ENCODE data around the gene BRI3.

Gene BRI3

DNA sequence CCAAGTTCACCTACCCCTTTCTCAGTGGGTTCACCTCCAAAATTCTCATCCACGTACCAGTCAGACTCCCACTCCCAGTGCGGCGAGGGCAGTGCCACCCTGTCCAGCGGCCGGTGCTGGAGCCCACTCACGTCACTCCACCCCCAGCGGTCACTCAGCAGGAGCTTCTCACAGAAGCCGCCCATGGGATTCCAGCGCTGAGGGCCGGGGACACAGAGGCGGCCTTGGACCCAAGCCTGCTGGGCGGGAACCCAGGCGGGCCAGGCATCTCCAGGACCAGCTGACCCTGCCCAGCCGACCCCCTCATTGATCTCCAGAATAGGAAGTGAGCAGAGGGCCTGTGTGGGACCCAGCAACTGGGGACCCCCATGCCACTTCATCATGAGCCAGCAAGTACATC lies 36.6 kb upstream of the BRI3 start:
- H3K27ac ChIP-seq (ENCODE audit: insufficient read depth in 1 of 2, low read depth in 1 of 2, low read length in 2 of 2, poor library complexity in 1 of 2, severe bottlenecking in 2 of 2), result no peak overlapping the region
- ChIA-PET CTCF (no interaction called here), POLR2A (no interaction called here)
- H3K36me3 ChIP-seq (ENCODE audit: control insufficient read depth in 4 of 4, insufficient read depth in 4 of 4, low read length in 3 of 4), result peaks cover 0 to 12% (median 2%) of the 10 kb centered on the region in 4 experiments
- 97% methylated on average over 6 of the region's 14 CpGs for WGBS (ENCODE audit: insufficient coverage)
- no peaks in the 10 kb centered on the region for H3K9me3 ChIP-seq (ENCODE audit: control extremely low read depth in 1 of 5, control insufficient read depth in 4 of 5, insufficient read depth in 2 of 5, low read depth in 1 of 5, low read length in 4 of 5)
- no peak for DNase-seq
- no peaks in the 10 kb centered on the region for H3K27me3 ChIP-seq (replicated peaks in 2 of 5; ENCODE audit: control insufficient read depth in 4 of 5, insufficient read depth in 5 of 5, low read length in 4 of 5)
- H3K4me1 ChIP-seq (ENCODE audit: control extremely low read depth in 1 of 4, control insufficient read depth in 4 of 4, insufficient read depth in 4 of 4, low read length in 3 of 4), result peaks cover 0 to 6% (median 0%) of the 10 kb centered on the region in 4 experiments
- no peak overlapping the region for H3K4me3 ChIP-seq (ENCODE audit: control insufficient read depth in 1 of 7, extremely low read depth in 1 of 7, insufficient read depth in 4 of 7, low read depth in 2 of 7, low read length in 6 of 7)

- ChIA-PET CTCF (no interaction called here), POLR2A (no interaction called here)
- 98% methylated on average over 12 of the region's 12 CpGs for WGBS (ENCODE audit: insufficient coverage)
- Histone ChIP-seq H3K4me3 (ENCODE audit: control insufficient read depth in 1 of 7, extremely low read depth in 1 of 7, insufficient read depth in 4 of 7, low read depth in 2 of 7, low read length in 6 of 7) (no peak overlapping the region), H3K4me1 (ENCODE audit: control extremely low read depth in 1 of 4, control insufficient read depth in 4 of 4, insufficient read depth in 4 of 4, low read length in 3 of 4) (peaks cover 9 to 27% (median 19%) of the 10 kb centered on the region in 4 experiments), H3K27me3 (replicated peaks in 2 of 5; ENCODE audit: control insufficient read depth in 4 of 5, insufficient read depth in 5 of 5, low read length in 4 of 5) (no peaks in the 10 kb centered on the region), H3K36me3 (ENCODE audit: control insufficient read depth in 4 of 4, insufficient read depth in 4 of 4, low read length in 3 of 4) (peaks cover 0 to 4% (median 2%) of the 10 kb centered on the region in 4 experiments), H3K27ac (ENCODE audit: insufficient read depth in 1 of 2, low read depth in 1 of 2, low read length in 2 of 2, poor library complexity in 1 of 2, severe bottlenecking in 2 of 2) (no peak overlapping the region), H3K9me3 (ENCODE audit: control extremely low read depth in 1 of 5, control insufficient read depth in 4 of 5, insufficient read depth in 2 of 5, low read depth in 1 of 5, low read length in 4 of 5) (no peaks in the 10 kb centered on the region)
- DNase-seq, result no peak
These were observed 33.3 kb upstream of the BRI3 start for GRCh38 chr7:98248156-98248555.

GRCh38 chr7:98249106-98249505 lies 32.4 kb upstream of the BRI3 start:
- Histone ChIP-seq H3K27ac (ENCODE audit: insufficient read depth in 1 of 2, low read depth in 1 of 2, low read length in 2 of 2, poor library complexity in 1 of 2, severe bottlenecking in 2 of 2) (no peak overlapping the region), H3K36me3 (ENCODE audit: control insufficient read depth in 4 of 4, insufficient read depth in 4 of 4, low read length in 3 of 4) (peaks cover 0 to 4% (median 1%) of the 10 kb centered on the region in 4 experiments), H3K9me3 (ENCODE audit: control extremely low read depth in 1 of 5, control insufficient read depth in 4 of 5, insufficient read depth in 2 of 5, low read depth in 1 of 5, low read length in 4 of 5) (no peaks in the 10 kb centered on the region), H3K27me3 (replicated peaks in 2 of 5; ENCODE audit: control insufficient read depth in 4 of 5, insufficient read depth in 5 of 5, low read length in 4 of 5) (no peaks in the 10 kb centered on the region), H3K4me3 (ENCODE audit: control insufficient read depth in 1 of 7, extremely low read depth in 1 of 7, insufficient read depth in 4 of 7, low read depth in 2 of 7, low read length in 6 of 7) (no peak overlapping the region), H3K4me1 (ENCODE audit: control extremely low read depth in 1 of 4, control insufficient read depth in 4 of 4, insufficient read depth in 4 of 4, low read length in 3 of 4) (peaks cover 9 to 29% (median 20%) of the 10 kb centered on the region in 4 experiments)
- CTCF ChIA-PET, result no interaction called here
- WGBS (ENCODE audit: insufficient coverage), result 88% methylated on average over 4 of the region's 6 CpGs
- POLR2A ChIA-PET, result no interaction called here
- DNase-seq, result no peak

GRCh38 chr7:98250789-98251188 lies 30.7 kb upstream of the BRI3 start:
- Histone ChIP-seq H3K9me3 (ENCODE audit: control extremely low read depth in 1 of 5, control insufficient read depth in 4 of 5, insufficient read depth in 2 of 5, low read depth in 1 of 5, low read length in 4 of 5) (no peaks in the 10 kb centered on the region), H3K4me1 (ENCODE audit: control extremely low read depth in 1 of 4, control insufficient read depth in 4 of 4, insufficient read depth in 4 of 4, low read length in 3 of 4) (peaks cover 9 to 33% (median 20%) of the 10 kb centered on the region in 4 experiments), H3K36me3 (ENCODE audit: control insufficient read depth in 4 of 4, insufficient read depth in 4 of 4, low read length in 3 of 4) (peaks cover 0 to 4% (median under 1%) of the 10 kb centered on the region in 4 experiments), H3K27me3 (replicated peaks in 2 of 5; ENCODE audit: control insufficient read depth in 4 of 5, insufficient read depth in 5 of 5, low read length in 4 of 5) (no peaks in the 10 kb centered on the region), H3K4me3 (ENCODE audit: control insufficient read depth in 1 of 7, extremely low read depth in 1 of 7, insufficient read depth in 4 of 7, low read depth in 2 of 7, low read length in 6 of 7) (peak overlapping the region in 2 of 7 experiments; percentile 92 to 95), H3K27ac (ENCODE audit: insufficient read depth in 1 of 2, low read depth in 1 of 2, low read length in 2 of 2, poor library complexity in 1 of 2, severe bottlenecking in 2 of 2) (no peak overlapping the region)
- no CpG with 5 or more reads among the region's 3 CpGs for WGBS (ENCODE audit: insufficient coverage)
- CTCF ChIA-PET, result interaction anchor here (0.7 to 1.3 kb wide), 3 partner anchors 9 to 33 kb away, joined by 3 to 4 read pairs (median 3); no protein-coding TSS in a partner anchor
- peak in 2 of 3 donors; percentile 28 to 48 for DNase-seq
- POLR2A ChIA-PET, result no interaction called here

GRCh38 chr7:98251231-98251600 lies 30.3 kb upstream of the BRI3 start:
- peak overlapping the region; percentile 77 to 95 (median 90) for H3K4me3 ChIP-seq (ENCODE audit: control insufficient read depth in 1 of 7, extremely low read depth in 1 of 7, insufficient read depth in 4 of 7, low read depth in 2 of 7, low read length in 6 of 7)
- H3K27me3 ChIP-seq (replicated peaks in 2 of 5; ENCODE audit: control insufficient read depth in 4 of 5, insufficient read depth in 5 of 5, low read length in 4 of 5), result no peaks in the 10 kb centered on the region
- H3K36me3 ChIP-seq (ENCODE audit: control insufficient read depth in 4 of 4, insufficient read depth in 4 of 4, low read length in 3 of 4), result peaks cover 0 to 4% (median 1%) of the 10 kb centered on the region in 4 experiments
- WGBS (ENCODE audit: insufficient coverage), result 6% methylated on average over 3 of the region's 9 CpGs
- peak overlapping the region in 1 of 2 experiments; percentile 78 for H3K27ac ChIP-seq (ENCODE audit: insufficient read depth in 1 of 2, low read depth in 1 of 2, low read length in 2 of 2, poor library complexity in 1 of 2, severe bottlenecking in 2 of 2)
- H3K9me3 ChIP-seq (ENCODE audit: control extremely low read depth in 1 of 5, control insufficient read depth in 4 of 5, insufficient read depth in 2 of 5, low read depth in 1 of 5, low read length in 4 of 5), result no peaks in the 10 kb centered on the region
- H3K4me1 ChIP-seq (ENCODE audit: control extremely low read depth in 1 of 4, control insufficient read depth in 4 of 4, insufficient read depth in 4 of 4, low read length in 3 of 4), result peaks cover 9 to 33% (median 20%) of the 10 kb centered on the region in 4 experiments
- CTCF ChIA-PET, result interaction anchor here (1.2 to 1.3 kb wide), 2 partner anchors 9 to 16 kb away, joined by 3 read pairs; no protein-coding TSS in a partner anchor
- POLR2A ChIA-PET, result no interaction called here
- DNase-seq, result peak in 2 of 3 donors; percentile 39 to 59

- peak within 1 kb of the TSS; percentile 46 to 78 for H3K27ac ChIP-seq (ENCODE audit: insufficient read depth in 1 of 2, low read depth in 1 of 2, low read length in 2 of 2, poor library complexity in 1 of 2, severe bottlenecking in 2 of 2)
- CTCF ChIA-PET, result interaction anchor here (1.2 kb wide), 1 partner anchor 10 kb away, joined by 3 read pairs; no protein-coding TSS in a partner anchor
- H3K36me3 ChIP-seq (ENCODE audit: control insufficient read depth in 4 of 4, insufficient read depth in 4 of 4, low read length in 3 of 4), result peaks cover under 1 to 7% (median 5%) of the 10 kb centered on the region in 4 experiments
- no peaks in the 10 kb centered on the region for H3K9me3 ChIP-seq (ENCODE audit: control extremely low read depth in 1 of 5, control insufficient read depth in 4 of 5, insufficient read depth in 2 of 5, low read depth in 1 of 5, low read length in 4 of 5)
- H3K4me3 ChIP-seq (ENCODE audit: control insufficient read depth in 1 of 7, extremely low read depth in 1 of 7, insufficient read depth in 4 of 7, low read depth in 2 of 7, low read length in 6 of 7), result peak within 1 kb of the TSS; percentile 77 to 95 (median 90)
- POLR2A ChIA-PET, result no interaction called here
- 0% methylated on average over 60 of the region's 69 CpGs for WGBS (ENCODE audit: insufficient coverage)
- peak; percentile 79 to 88 (median 81) for DNase-seq
- no peaks in the 10 kb centered on the region for H3K27me3 ChIP-seq (replicated peaks in 2 of 5; ENCODE audit: control insufficient read depth in 4 of 5, insufficient read depth in 5 of 5, low read length in 4 of 5)
- H3K4me1 ChIP-seq (ENCODE audit: control extremely low read depth in 1 of 4, control insufficient read depth in 4 of 4, insufficient read depth in 4 of 4, low read length in 3 of 4), result peaks cover 9 to 33% (median 20%) of the 10 kb centered on the region in 4 experiments
These were observed 29.7 kb upstream of the BRI3 start, which contains the start of gene TECPR1 for GRCh38 chr7:98251601-98252424. Gene TECPR1 (minus strand): TSS chr7:98252232. CDS start chr7:98246146, 6,086 bp downstream.

Data from common myeloid progenitor, CD34-positive (primary cell).